Esophagus squamous epithelium (tissue), 4 donors: ENCODE measurements around the gene THRA.

Experiments used
- CTCF ChIP-seq, 6 experiments: fragments of 450-650 bp in 4 of 6; fragments of 200-600 bp in 2 of 6; sonication (generic) in 2 of 6; IDR thresholded peaks; one replicate each; pipeline ENCODE4 v1.5.1; 2016 to 2019; ENCODE audit warnings: antibody characterized with exemption in 6 of 6, mild to moderate bottlenecking in 4 of 6, moderate library complexity in 4 of 6
- POLR2A ChIP-seq, 4 donors: fragments of 450-650 bp; IDR thresholded peaks; one replicate each; pipeline ENCODE4 v1.6.1; 2017; ENCODE audit warnings: antibody characterized with exemption in 4 of 4, mild to moderate bottlenecking in 4 of 4, moderate library complexity in 3 of 4

DNA sequence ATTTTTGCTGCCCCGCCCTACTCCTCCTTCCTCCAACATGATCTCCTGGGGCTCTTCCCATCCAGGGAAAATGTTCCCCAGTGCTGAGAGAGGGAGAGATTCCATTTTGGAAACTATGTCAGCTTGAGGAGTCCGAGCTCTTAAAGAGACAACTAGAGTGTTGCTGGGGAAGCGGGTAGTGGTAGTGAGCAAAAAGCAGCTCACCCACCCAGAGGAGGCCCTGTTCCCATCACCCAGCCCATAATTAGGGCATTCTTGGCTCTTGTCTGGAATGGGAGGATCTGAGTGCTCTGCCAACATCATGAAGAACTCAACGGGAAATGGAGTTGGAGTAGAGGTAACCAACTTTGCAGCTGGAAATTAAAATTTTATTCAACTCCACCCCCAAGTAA is 49.9 kb downstream of the THRA start:
- TF ChIP-seq CTCF (IDR thresholded peaks at IDR 0.05) = no peak
- TF ChIP-seq POLR2A (IDR thresholded peaks at IDR 0.05) = no peak
